Caco-2 (cell line): ENCODE results near the gene RAB3C. TPM values are rescaled to one million over a fixed set of nuclear protein-coding genes. Genes with fewer than 3 reads are reported as not detected.
"Not testable (repeated sequence)": the region's sequence is repeated elsewhere in the genome, so short reads cannot be mapped to it uniquely, and the experiment has no call there.

ENCODE experiments used
- BruUV-seq: library from RNA; stranded (reverse); fragments of 400-500 nt; replicated peaks from 2 replicates; lab custom pipeline; 2021; lab: Mats Ljungman, UMichigan
- CTCF ChIA-PET: fragments of 300-600 bp; sonication (Branson Sonifier 250); formaldehyde crosslinking; loops from one replicate; lab custom pipeline; 2022; ENCODE audit warnings: antibody characterized with exemption; lab: Charles Lee
- POLR2A ChIA-PET: fragments of 300-600 bp; sonication (Branson Sonifier 250); formaldehyde crosslinking; loops from one replicate; lab custom pipeline; 2022; ENCODE audit warnings: antibody characterized with exemption; lab: Charles Lee
- DNase-seq, 2 experiments: peaks; one replicate each; pipeline versions ENCODE4 v3.0.0 to v3.0.0-alpha.2; 2020 to 2022
- H3K27me3 ChIP-seq: replicated peaks from 2 replicates; pipeline ENCODE4 v1.6.0; 2011; ENCODE audit warnings: low read length; ENCODE audit not compliant: control insufficient read depth, insufficient read depth
- H3K36me3 ChIP-seq: 2 replicates; pipeline ENCODE4 v1.5.1; 2011; ENCODE audit warnings: low read length; ENCODE audit not compliant: control insufficient read depth, insufficient read depth
- H3K4me1 ChIP-seq: fragments of 250-450 bp; sonication (Bioruptor Pico); 2 replicates; pipeline ENCODE4 v1.5.1; 2020; ENCODE audit warnings: mild to moderate bottlenecking
- H3K4me3 ChIP-seq: 2 replicates; pipeline ENCODE4 v1.5.1; 2011; ENCODE audit warnings: low read depth, mild to moderate bottlenecking, control low read depth, low read length
- H3K9me3 ChIP-seq: fragments of 250-450 bp; sonication (Bioruptor Pico); 2 replicates; pipeline ENCODE4 v1.5.1; 2020; ENCODE audit warnings: mild to moderate bottlenecking, moderate library complexity
- H3K27ac Mint-ChIP-seq: one replicate; pipeline ENCODE4 v1.8.0; 2022; ENCODE audit warnings: mixed read lengths; ENCODE audit not compliant: unreplicated experiment
- H3K27me3 Mint-ChIP-seq: one replicate; pipeline ENCODE4 v1.8.0; 2022; ENCODE audit warnings: mixed read lengths; ENCODE audit not compliant: insufficient read depth, unreplicated experiment
- H3K36me3 Mint-ChIP-seq: one replicate; pipeline ENCODE4 v1.8.0; 2022; ENCODE audit warnings: mild to moderate bottlenecking, mixed read lengths; ENCODE audit not compliant: insufficient read depth, unreplicated experiment
- H3K4me1 Mint-ChIP-seq: one replicate; pipeline ENCODE4 v1.8.0; 2022; ENCODE audit warnings: low read depth, mixed read lengths; ENCODE audit not compliant: unreplicated experiment
- H3K4me3 Mint-ChIP-seq: one replicate; pipeline ENCODE4 v1.8.0; 2022; ENCODE audit warnings: mild to moderate bottlenecking, moderate library complexity, mixed read lengths; ENCODE audit not compliant: unreplicated experiment
- H3K9me3 Mint-ChIP-seq: one replicate; pipeline ENCODE4 v1.8.0; 2022; ENCODE audit warnings: mixed read lengths; ENCODE audit not compliant: unreplicated experiment
- CTCF ChIP-seq, 2 experiments: fragments of 200-600 bp in 1 of 2; IDR thresholded peaks; 1 replicate in 1 of 2; 2 replicates in 1 of 2; pipeline versions ENCODE4 v1.5.1 to v1.8.0; 2011 to 2022; ENCODE audit warnings: antibody characterized with exemption in 1 of 2, control low read depth in 1 of 2, inconsistent platforms in 1 of 2, low read depth in 1 of 2, low read length in 1 of 2, mild to moderate bottlenecking in 1 of 2, moderate library complexity in 1 of 2; ENCODE audit not compliant: insufficient read depth in 1 of 2, severe bottlenecking in 1 of 2, unreplicated experiment in 1 of 2
- intact Hi-C: fragments of 100-400 bp; cut with micrococcal nuclease; formaldehyde crosslinking; loops from one replicate; pipeline ENCODE4 v1.10.0; 2022; ENCODE audit not compliant: unreplicated experiment
- total RNA-seq: library from RNA; stranded (reverse); gene quantifications from 2 replicates; pipeline ENCODE4 v1.2.3, GENCODE V29; 2022

The RAB3C gene
- total RNA-seq, 1 experiment from 2014 or later: not detected

GRCh38 chr5:58545912-58546311, 37.0 kb upstream of the RAB3C start:
- no peak overlapping the region for H3K4me3 ChIP-seq
- no peaks in the 10 kb centered on the region for H3K4me1 ChIP-seq
- no peak overlapping the region for H3K4me3 Mint-ChIP-seq
- no peak overlapping the region for H3K27ac Mint-ChIP-seq
- intact Hi-C loops: no loop called here
- BruUV-seq: no TSS peak
- no peak for DNase-seq
- ChIA-PET POLR2A (no interaction called here), CTCF (no interaction called here)
- H3K9me3 Mint-ChIP-seq: no peaks in the 10 kb centered on the region
- H3K27me3 Mint-ChIP-seq: peaks cover 3% of the 10 kb centered on the region
- H3K27me3 ChIP-seq: no peaks in the 10 kb centered on the region
- no peaks in the 10 kb centered on the region for H3K36me3 Mint-ChIP-seq
- H3K4me1 Mint-ChIP-seq: peaks cover 7% of the 10 kb centered on the region
- TF ChIP-seq CTCF (IDR thresholded peaks at IDR 0.05; ENCODE audit: insufficient read depth in 1 of 2, low read depth in 1 of 2, low read length in 1 of 2, severe bottlenecking in 1 of 2, unreplicated experiment in 1 of 2): no peak
- no peaks in the 10 kb centered on the region for H3K36me3 ChIP-seq
- no peaks in the 10 kb centered on the region for H3K9me3 ChIP-seq

- DNase-seq: no peak
- H3K4me1 Mint-ChIP-seq: peaks cover 7% of the 10 kb centered on the region
- H3K4me3 Mint-ChIP-seq: no peak overlapping the region
- H3K27me3 ChIP-seq: no peaks in the 10 kb centered on the region
- no peaks in the 10 kb centered on the region for H3K9me3 Mint-ChIP-seq
- peaks cover 3% of the 10 kb centered on the region for H3K27me3 Mint-ChIP-seq
- H3K27ac Mint-ChIP-seq: no peak overlapping the region
- no peaks in the 10 kb centered on the region for H3K36me3 ChIP-seq
- no peaks in the 10 kb centered on the region for H3K4me1 ChIP-seq
- BruUV-seq: no TSS peak
- POLR2A ChIA-PET: no interaction called here
- no peaks in the 10 kb centered on the region for H3K36me3 Mint-ChIP-seq
- H3K4me3 ChIP-seq: no peak overlapping the region
- no peak for TF ChIP-seq CTCF (IDR thresholded peaks at IDR 0.05; ENCODE audit: insufficient read depth in 1 of 2, low read depth in 1 of 2, low read length in 1 of 2, severe bottlenecking in 1 of 2, unreplicated experiment in 1 of 2)
- no peaks in the 10 kb centered on the region for H3K9me3 ChIP-seq
- intact Hi-C loops: no loop called here
- CTCF ChIA-PET: no interaction called here
These were observed 34.8 kb upstream of the RAB3C start for GRCh38 chr5:58548068-58548467.

GRCh38 chr5:58551492-58551891, 31.4 kb upstream of the RAB3C start:
- no peak for DNase-seq
- H3K27me3 Mint-ChIP-seq: peaks cover 3% of the 10 kb centered on the region
- H3K4me1 Mint-ChIP-seq: no peaks in the 10 kb centered on the region
- no peaks in the 10 kb centered on the region for H3K36me3 Mint-ChIP-seq
- H3K4me3 Mint-ChIP-seq: no peak overlapping the region
- POLR2A ChIA-PET: no interaction called here
- Histone ChIP-seq H3K4me1 (no peaks in the 10 kb centered on the region), H3K27me3 (no peaks in the 10 kb centered on the region), H3K4me3 (no peak overlapping the region), H3K36me3 (no peaks in the 10 kb centered on the region), H3K9me3 (no peaks in the 10 kb centered on the region)
- intact Hi-C loops: no loop called here
- CTCF ChIA-PET: no interaction called here
- no peak overlapping the region for H3K27ac Mint-ChIP-seq
- BruUV-seq: no TSS peak
- no peak for TF ChIP-seq CTCF (IDR thresholded peaks at IDR 0.05; ENCODE audit: insufficient read depth in 1 of 2, low read depth in 1 of 2, low read length in 1 of 2, severe bottlenecking in 1 of 2, unreplicated experiment in 1 of 2)
- H3K9me3 Mint-ChIP-seq: no peaks in the 10 kb centered on the region

GRCh38 chr5:58557665-58558338, 25.1 kb upstream of the RAB3C start:
- peak; percentile 71 to 80 for DNase-seq
- H3K27me3 Mint-ChIP-seq, H3K36me3 Mint-ChIP-seq, H3K4me1 Mint-ChIP-seq, H3K9me3 Mint-ChIP-seq, H3K36me3 ChIP-seq, intact Hi-C loops, CTCF ChIA-PET, H3K27me3 ChIP-seq, POLR2A ChIA-PET, H3K9me3 ChIP-seq, BruUV-seq, H3K4me1 ChIP-seq: not testable (repeated sequence)
- peak overlapping the region; percentile 89 for H3K27ac Mint-ChIP-seq
- H3K4me3 ChIP-seq: peak overlapping the region; percentile 47
- peak overlapping the region; percentile 94 for H3K4me3 Mint-ChIP-seq

- H3K4me1 ChIP-seq, POLR2A ChIA-PET, CTCF ChIA-PET, BruUV-seq, H3K36me3 Mint-ChIP-seq, H3K27me3 ChIP-seq, H3K36me3 ChIP-seq, intact Hi-C loops, H3K9me3 Mint-ChIP-seq, H3K4me3 Mint-ChIP-seq, H3K27me3 Mint-ChIP-seq, H3K4me3 ChIP-seq, H3K27ac Mint-ChIP-seq, H3K9me3 ChIP-seq, DNase-seq, H3K4me1 Mint-ChIP-seq: not testable (repeated sequence)
These were observed 19.7 kb upstream of the RAB3C start for GRCh38 chr5:58563016-58563700.
